ENCODE data around the gene ACTN2. TPM values are rescaled to one million over a fixed set of nuclear protein-coding genes. Genes with fewer than 3 reads are reported as not detected.
A peak's percentile ranks its signal among the peaks of the same experiment; 100 is the strongest.

The ACTN2 gene
- total RNA-seq, 1 donor = not detected

- Histone ChIP-seq H3K79me2 (ENCODE audit: insufficient read depth, low read length) (no peaks in the 10 kb centered on the region), H3K4me3 (ENCODE audit: insufficient read depth, low read length) (no peak overlapping the region), H3K27ac (ENCODE audit: low read depth, low read length) (no peak overlapping the region), H3K4me2 (ENCODE audit: insufficient read depth, low read length) (no peak overlapping the region), H3K4me1 (ENCODE audit: insufficient read depth, low read length) (no peaks in the 10 kb centered on the region), H4K20me1 (ENCODE audit: insufficient read depth, low read length) (no peaks in the 10 kb centered on the region), H3K27me3 (ENCODE audit: insufficient read depth, low read length) (no peaks in the 10 kb centered on the region), H3K9me3 (ENCODE audit: low read depth, low read length) (no peaks in the 10 kb centered on the region), H2AFZ (ENCODE audit: low read length) (no peak overlapping the region), H3K36me3 (ENCODE audit: insufficient read depth, low read length) (no peaks in the 10 kb centered on the region)
- no peak for DNase-seq (ENCODE audit: insufficient read length, low spot score, missing footprints)
- peak; percentile 28 for TF ChIP-seq CTCF (IDR thresholded peaks at IDR 0.05; ENCODE audit: extremely low read depth, low read depth, low read length)
Observed at GRCh38 chr1:236753516-236753915, 67.2 kb downstream of the ACTN2 start.

- no peak for TF ChIP-seq CTCF (IDR thresholded peaks at IDR 0.05; ENCODE audit: extremely low read depth, low read depth, low read length)
- H3K27me3 ChIP-seq (ENCODE audit: insufficient read depth, low read length) = no peaks in the 10 kb centered on the region
- H4K20me1 ChIP-seq (ENCODE audit: insufficient read depth, low read length) = no peaks in the 10 kb centered on the region
- no peak overlapping the region for H3K4me3 ChIP-seq (ENCODE audit: insufficient read depth, low read length)
- H3K36me3 ChIP-seq (ENCODE audit: insufficient read depth, low read length) = no peaks in the 10 kb centered on the region
- H3K27ac ChIP-seq (ENCODE audit: low read depth, low read length) = no peak overlapping the region
- no peaks in the 10 kb centered on the region for H3K9me3 ChIP-seq (ENCODE audit: low read depth, low read length)
- H2AFZ ChIP-seq (ENCODE audit: low read length) = no peak overlapping the region
- no peak for DNase-seq (ENCODE audit: insufficient read length, low spot score, missing footprints)
- H3K79me2 ChIP-seq (ENCODE audit: insufficient read depth, low read length) = no peaks in the 10 kb centered on the region
- no peaks in the 10 kb centered on the region for H3K4me1 ChIP-seq (ENCODE audit: insufficient read depth, low read length)
- H3K4me2 ChIP-seq (ENCODE audit: insufficient read depth, low read length) = no peak overlapping the region
Observed at GRCh38 chr1:236753964-236754363, 67.7 kb downstream of the ACTN2 start.

GRCh38 chr1:236754525-236755210 lies 68.4 kb downstream of the ACTN2 start:
- DNase-seq (ENCODE audit: insufficient read length, low spot score, missing footprints) = no peak
- Histone ChIP-seq H3K27ac (ENCODE audit: low read depth, low read length) (no peak overlapping the region), H3K36me3 (ENCODE audit: insufficient read depth, low read length) (no peaks in the 10 kb centered on the region), H2AFZ (ENCODE audit: low read length) (no peak overlapping the region), H3K4me1 (ENCODE audit: insufficient read depth, low read length) (no peaks in the 10 kb centered on the region), H3K79me2 (ENCODE audit: insufficient read depth, low read length) (no peaks in the 10 kb centered on the region), H4K20me1 (ENCODE audit: insufficient read depth, low read length) (no peaks in the 10 kb centered on the region), H3K9me3 (ENCODE audit: low read depth, low read length) (no peaks in the 10 kb centered on the region), H3K27me3 (ENCODE audit: insufficient read depth, low read length) (no peaks in the 10 kb centered on the region), H3K4me3 (ENCODE audit: insufficient read depth, low read length) (no peak overlapping the region), H3K4me2 (ENCODE audit: insufficient read depth, low read length) (no peak overlapping the region)
- TF ChIP-seq CTCF (IDR thresholded peaks at IDR 0.05; ENCODE audit: extremely low read depth, low read depth, low read length) = no peak

GRCh38 chr1:236757640-236758039 lies 71.3 kb downstream of the ACTN2 start:
- no peak for TF ChIP-seq CTCF (IDR thresholded peaks at IDR 0.05; ENCODE audit: extremely low read depth, low read depth, low read length)
- Histone ChIP-seq H4K20me1 (ENCODE audit: insufficient read depth, low read length) (no peaks in the 10 kb centered on the region), H3K79me2 (ENCODE audit: insufficient read depth, low read length) (no peaks in the 10 kb centered on the region), H3K4me2 (ENCODE audit: insufficient read depth, low read length) (no peak overlapping the region), H2AFZ (ENCODE audit: low read length) (no peak overlapping the region), H3K4me3 (ENCODE audit: insufficient read depth, low read length) (no peak overlapping the region), H3K27ac (ENCODE audit: low read depth, low read length) (no peak overlapping the region), H3K9me3 (ENCODE audit: low read depth, low read length) (no peaks in the 10 kb centered on the region), H3K4me1 (ENCODE audit: insufficient read depth, low read length) (no peaks in the 10 kb centered on the region), H3K27me3 (ENCODE audit: insufficient read depth, low read length) (no peaks in the 10 kb centered on the region), H3K36me3 (ENCODE audit: insufficient read depth, low read length) (no peaks in the 10 kb centered on the region)
- no peak for DNase-seq (ENCODE audit: insufficient read length, low spot score, missing footprints)
